WTC11 (cell line): ENCODE results near the gene TAS2R41. TPM values are rescaled to one million over a fixed set of nuclear protein-coding genes. Genes with fewer than 3 reads are reported as not detected.

Experiments used
- ATAC-seq: fragments of 200-7000 bp; cut with Tn5 transposase; 2 replicates; pipeline ENCODE4 v1.10.0; 2021; ENCODE audit warnings: mild to moderate bottlenecking, moderate library complexity
- CTCF ChIA-PET: fragments of 300-600 bp; sonication (Branson Sonifier 250); formaldehyde crosslinking; loops from one replicate; lab custom pipeline; 2021; ENCODE audit warnings: antibody characterized with exemption; lab: Charles Lee
- POLR2A ChIA-PET: fragments of 350-600 bp; sonication (Branson Sonifier 250); formaldehyde crosslinking; loops from one replicate; lab custom pipeline; 2021; ENCODE audit warnings: antibody characterized with exemption; lab: Charles Lee
- DNase-seq: peaks from one replicate; pipeline ENCODE4 v3.0.0; 2021; ENCODE audit warnings: low spot score
- H3K27ac Mint-ChIP-seq: 2 replicates; pipeline ENCODE4 v1.8.0; 2021; ENCODE audit warnings: mixed read lengths
- H3K27me3 Mint-ChIP-seq: 2 replicates; pipeline ENCODE4 v1.8.0; 2021; ENCODE audit warnings: low read depth, mild to moderate bottlenecking, moderate library complexity, mixed read lengths
- H3K36me3 Mint-ChIP-seq: 2 replicates; pipeline ENCODE4 v1.8.0; 2021; ENCODE audit warnings: mixed read lengths
- H3K4me1 Mint-ChIP-seq: 2 replicates; pipeline ENCODE4 v1.8.0; 2022; ENCODE audit warnings: mixed read lengths
- H3K4me3 Mint-ChIP-seq: 2 replicates; pipeline ENCODE4 v1.8.0; 2021; ENCODE audit warnings: mild to moderate bottlenecking, moderate library complexity, mixed read lengths
- H3K9me3 Mint-ChIP-seq: 2 replicates; pipeline ENCODE4 v1.8.0; 2021; ENCODE audit warnings: mixed read lengths
- ATF1 ChIP-seq: sonication (generic); formaldehyde crosslinking; IDR thresholded peaks from 2 replicates; pipeline ENCODE4 v1.8.1; 2023; ENCODE audit warnings: mild to moderate bottlenecking, moderate library complexity, missing genetic modification reagents
- FOXP1 ChIP-seq: sonication (generic); formaldehyde crosslinking; IDR thresholded peaks from 2 replicates; pipeline ENCODE4 v1.8.0; 2022; ENCODE audit warnings: missing genetic modification reagents, mild to moderate bottlenecking, moderate library complexity, borderline replicate concordance
- GABPB1 ChIP-seq: sonication (generic); formaldehyde crosslinking; IDR thresholded peaks from 2 replicates; pipeline ENCODE4 v1.8.1; 2023; ENCODE audit warnings: mild to moderate bottlenecking, missing genetic modification reagents
- IRF2 ChIP-seq: sonication (generic); formaldehyde crosslinking; IDR thresholded peaks from 2 replicates; pipeline ENCODE4 v1.8.0; 2022; ENCODE audit warnings: low read depth, missing genetic modification reagents, borderline replicate concordance
- JUN ChIP-seq: sonication (generic); formaldehyde crosslinking; IDR thresholded peaks from 2 replicates; pipeline ENCODE4 v1.8.0; 2023; ENCODE audit warnings: mild to moderate bottlenecking, missing genetic modification reagents
- NFE2L1 ChIP-seq: sonication (generic); formaldehyde crosslinking; IDR thresholded peaks from 2 replicates; pipeline ENCODE4 v1.8.1; 2023; ENCODE audit warnings: missing genetic modification reagents
- NR2C2 ChIP-seq: sonication (generic); formaldehyde crosslinking; IDR thresholded peaks from 2 replicates; pipeline ENCODE4 v1.8.0; 2022; ENCODE audit warnings: mild to moderate bottlenecking, missing genetic modification reagents
- OVOL2 ChIP-seq: fragments of 250-450 bp; sonication (Bioruptor Pico); IDR thresholded peaks from 2 replicates; pipeline ENCODE4 v1.9.0; 2021; ENCODE audit warnings: mild to moderate bottlenecking, borderline replicate concordance
- SOX15 ChIP-seq: fragments of 250-450 bp; sonication (Bioruptor Pico); IDR thresholded peaks from 2 replicates; pipeline ENCODE4 v1.9.0; 2021; ENCODE audit warnings: mild to moderate bottlenecking
- TCF7 ChIP-seq: sonication (generic); formaldehyde crosslinking; IDR thresholded peaks from 2 replicates; pipeline ENCODE4 v1.8.0; 2022; ENCODE audit warnings: mild to moderate bottlenecking, low read depth, missing genetic modification reagents, moderate library complexity
- TEAD4 ChIP-seq: sonication (generic); formaldehyde crosslinking; IDR thresholded peaks from 2 replicates; pipeline ENCODE4 v1.8.0; 2022; ENCODE audit warnings: mild to moderate bottlenecking, missing genetic modification reagents
- TP53 ChIP-seq: sonication (generic); formaldehyde crosslinking; IDR thresholded peaks from 2 replicates; pipeline ENCODE4 v1.8.1; 2023; ENCODE audit warnings: mild to moderate bottlenecking, missing genetic modification reagents
- ZNF396 ChIP-seq: fragments of 250-450 bp; sonication (Bioruptor Pico); IDR thresholded peaks from 2 replicates; pipeline ENCODE4 v1.8.0; 2021; ENCODE audit warnings: mild to moderate bottlenecking, moderate library complexity, borderline replicate concordance
- ZNF423 ChIP-seq: fragments of 250-450 bp; sonication (Bioruptor Pico); IDR thresholded peaks from 2 replicates; pipeline ENCODE4 v2.1.2; 2022; ENCODE audit warnings: mild to moderate bottlenecking, moderate library complexity
- total RNA-seq: library from RNA; stranded (reverse); gene quantifications from 3 replicates; pipeline ENCODE4 v1.2.3, GENCODE V29; 2021
- TF ChIP-seq, protein P1 (sequence below): sonication (generic); formaldehyde crosslinking; IDR thresholded peaks from 2 replicates; pipeline ENCODE4 v1.8.0; 2023; ENCODE audit warnings: missing genetic modification reagents, mild to moderate bottlenecking, borderline replicate concordance
- TF ChIP-seq, protein P2 (sequence below): sonication (generic); formaldehyde crosslinking; IDR thresholded peaks from 2 replicates; pipeline ENCODE4 v1.8.1; 2023; ENCODE audit warnings: mild to moderate bottlenecking, missing genetic modification reagents, moderate library complexity
- TF ChIP-seq, protein P3 (sequence below): sonication (generic); formaldehyde crosslinking; IDR thresholded peaks from 2 replicates; pipeline ENCODE4 v1.8.1; 2023; ENCODE audit warnings: mild to moderate bottlenecking, missing genetic modification reagents, moderate library complexity
- TF ChIP-seq, protein P4 (sequence below): sonication (generic); formaldehyde crosslinking; IDR thresholded peaks from 2 replicates; pipeline ENCODE4 v1.8.1; 2022; ENCODE audit warnings: low read depth, mild to moderate bottlenecking, moderate library complexity, missing genetic modification reagents, borderline replicate concordance
- TF ChIP-seq, protein P5 (sequence below): sonication (generic); formaldehyde crosslinking; IDR thresholded peaks from 2 replicates; pipeline ENCODE4 v1.8.0; 2022; ENCODE audit warnings: mild to moderate bottlenecking, missing genetic modification reagents

TAS2R41 gene
- total RNA-seq, 1 experiment from 2014 or later: 0.31 TPM

DNA sequence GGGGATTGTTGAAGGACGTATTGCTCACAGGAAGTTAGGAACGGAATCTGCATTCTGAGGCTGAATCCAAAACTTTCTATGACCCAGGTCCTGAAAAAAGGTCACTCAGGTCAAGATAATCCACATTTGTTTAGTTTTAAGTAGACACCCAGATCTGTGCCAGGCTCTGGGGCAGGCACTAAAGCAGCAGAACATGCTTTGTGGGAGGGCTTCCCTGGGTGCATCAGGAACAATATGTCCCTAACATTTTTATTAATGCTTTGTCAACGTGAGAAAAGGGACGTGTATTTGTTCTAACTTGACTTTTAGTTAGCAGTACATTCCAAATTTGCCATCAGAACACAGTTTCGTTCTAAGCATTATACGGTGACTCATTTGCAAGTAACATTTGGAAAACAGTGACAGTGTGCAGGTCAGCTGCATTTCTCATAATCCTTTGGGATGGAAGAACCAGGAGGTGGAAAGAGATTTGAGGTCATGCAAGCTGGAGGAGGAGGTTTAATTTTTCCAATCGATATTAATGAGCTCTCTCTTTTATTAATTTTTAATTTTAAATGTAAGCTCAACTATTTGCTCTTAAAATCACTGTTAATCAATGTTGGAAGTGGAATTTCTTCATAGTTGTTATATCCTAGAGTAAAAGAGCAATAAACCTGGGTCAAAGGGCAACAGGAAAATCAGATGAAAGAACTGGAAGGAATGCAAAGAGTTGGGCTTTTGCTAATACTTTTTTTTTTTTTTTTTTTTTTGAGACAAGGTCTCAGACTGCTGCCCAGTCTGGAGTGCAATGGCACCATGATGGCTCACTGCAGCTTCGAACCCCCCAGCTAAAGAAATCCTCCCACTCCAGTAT, 35.0 kb downstream of the TAS2R41 start:
- TF ChIP-seq, protein P1, sequence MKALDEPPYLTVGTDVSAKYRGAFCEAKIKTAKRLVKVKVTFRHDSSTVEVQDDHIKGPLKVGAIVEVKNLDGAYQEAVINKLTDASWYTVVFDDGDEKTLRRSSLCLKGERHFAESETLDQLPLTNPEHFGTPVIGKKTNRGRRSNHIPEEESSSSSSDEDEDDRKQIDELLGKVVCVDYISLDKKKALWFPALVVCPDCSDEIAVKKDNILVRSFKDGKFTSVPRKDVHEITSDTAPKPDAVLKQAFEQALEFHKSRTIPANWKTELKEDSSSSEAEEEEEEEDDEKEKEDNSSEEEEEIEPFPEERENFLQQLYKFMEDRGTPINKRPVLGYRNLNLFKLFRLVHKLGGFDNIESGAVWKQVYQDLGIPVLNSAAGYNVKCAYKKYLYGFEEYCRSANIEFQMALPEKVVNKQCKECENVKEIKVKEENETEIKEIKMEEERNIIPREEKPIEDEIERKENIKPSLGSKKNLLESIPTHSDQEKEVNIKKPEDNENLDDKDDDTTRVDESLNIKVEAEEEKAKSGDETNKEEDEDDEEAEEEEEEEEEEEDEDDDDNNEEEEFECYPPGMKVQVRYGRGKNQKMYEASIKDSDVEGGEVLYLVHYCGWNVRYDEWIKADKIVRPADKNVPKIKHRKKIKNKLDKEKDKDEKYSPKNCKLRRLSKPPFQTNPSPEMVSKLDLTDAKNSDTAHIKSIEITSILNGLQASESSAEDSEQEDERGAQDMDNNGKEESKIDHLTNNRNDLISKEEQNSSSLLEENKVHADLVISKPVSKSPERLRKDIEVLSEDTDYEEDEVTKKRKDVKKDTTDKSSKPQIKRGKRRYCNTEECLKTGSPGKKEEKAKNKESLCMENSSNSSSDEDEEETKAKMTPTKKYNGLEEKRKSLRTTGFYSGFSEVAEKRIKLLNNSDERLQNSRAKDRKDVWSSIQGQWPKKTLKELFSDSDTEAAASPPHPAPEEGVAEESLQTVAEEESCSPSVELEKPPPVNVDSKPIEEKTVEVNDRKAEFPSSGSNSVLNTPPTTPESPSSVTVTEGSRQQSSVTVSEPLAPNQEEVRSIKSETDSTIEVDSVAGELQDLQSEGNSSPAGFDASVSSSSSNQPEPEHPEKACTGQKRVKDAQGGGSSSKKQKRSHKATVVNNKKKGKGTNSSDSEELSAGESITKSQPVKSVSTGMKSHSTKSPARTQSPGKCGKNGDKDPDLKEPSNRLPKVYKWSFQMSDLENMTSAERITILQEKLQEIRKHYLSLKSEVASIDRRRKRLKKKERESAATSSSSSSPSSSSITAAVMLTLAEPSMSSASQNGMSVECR (CRISPR knock-in tag): no peak
- TF ChIP-seq ZNF423 (no peak), NR2C2 (CRISPR knock-in tag) (no peak), NFE2L1 (CRISPR knock-in tag) (no peak), FOXP1 (CRISPR knock-in tag) (no peak), TCF7 (no peak), TP53 (CRISPR knock-in tag) (no peak)
- Mint-ChIP-seq H3K36me3 (no peaks in the 10 kb centered on the region), H3K4me3 (no peak overlapping the region), H3K27me3 (no peaks in the 10 kb centered on the region), H3K27ac (no peak overlapping the region), H3K9me3 (no peaks in the 10 kb centered on the region), H3K4me1 (peaks cover 17% of the 10 kb centered on the region)
- ChIA-PET POLR2A (no interaction called here), CTCF (interaction anchor here (0.7 kb wide), 1 partner anchor 91 kb away, joined by 5 read pairs; no protein-coding TSS in a partner anchor)
- ATAC-seq: no peak
- no peak for DNase-seq

DNA sequence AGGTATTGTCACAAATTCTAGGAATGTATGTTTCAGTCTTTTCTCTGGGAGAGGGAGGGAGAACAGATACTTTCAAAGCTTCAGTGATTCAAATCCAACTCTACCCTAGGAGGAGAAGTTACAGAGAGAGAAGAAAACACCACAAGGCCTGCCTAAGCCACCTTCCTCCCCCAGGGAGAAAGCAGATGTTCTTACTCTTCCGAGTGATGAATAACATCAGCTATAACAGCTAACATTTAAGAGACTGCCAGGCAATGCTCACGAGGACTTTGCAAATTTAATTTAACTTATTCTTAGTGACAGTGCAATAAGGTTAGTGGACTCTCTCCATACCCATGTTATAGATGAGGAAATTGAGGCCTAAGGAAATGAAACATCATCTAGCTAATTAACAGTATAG, 36.8 kb downstream of the TAS2R41 start:
- H3K4me1 Mint-ChIP-seq: peaks cover 21% of the 10 kb centered on the region
- H3K27ac Mint-ChIP-seq: no peak overlapping the region
- H3K9me3 Mint-ChIP-seq: no peaks in the 10 kb centered on the region
- ChIA-PET CTCF (no interaction called here), POLR2A (no interaction called here)
- ATAC-seq: no peak
- TF ChIP-seq GABPB1: no peak
- no peaks in the 10 kb centered on the region for H3K36me3 Mint-ChIP-seq
- no peak overlapping the region for H3K4me3 Mint-ChIP-seq
- H3K27me3 Mint-ChIP-seq: no peaks in the 10 kb centered on the region
- no peak for DNase-seq

DNA sequence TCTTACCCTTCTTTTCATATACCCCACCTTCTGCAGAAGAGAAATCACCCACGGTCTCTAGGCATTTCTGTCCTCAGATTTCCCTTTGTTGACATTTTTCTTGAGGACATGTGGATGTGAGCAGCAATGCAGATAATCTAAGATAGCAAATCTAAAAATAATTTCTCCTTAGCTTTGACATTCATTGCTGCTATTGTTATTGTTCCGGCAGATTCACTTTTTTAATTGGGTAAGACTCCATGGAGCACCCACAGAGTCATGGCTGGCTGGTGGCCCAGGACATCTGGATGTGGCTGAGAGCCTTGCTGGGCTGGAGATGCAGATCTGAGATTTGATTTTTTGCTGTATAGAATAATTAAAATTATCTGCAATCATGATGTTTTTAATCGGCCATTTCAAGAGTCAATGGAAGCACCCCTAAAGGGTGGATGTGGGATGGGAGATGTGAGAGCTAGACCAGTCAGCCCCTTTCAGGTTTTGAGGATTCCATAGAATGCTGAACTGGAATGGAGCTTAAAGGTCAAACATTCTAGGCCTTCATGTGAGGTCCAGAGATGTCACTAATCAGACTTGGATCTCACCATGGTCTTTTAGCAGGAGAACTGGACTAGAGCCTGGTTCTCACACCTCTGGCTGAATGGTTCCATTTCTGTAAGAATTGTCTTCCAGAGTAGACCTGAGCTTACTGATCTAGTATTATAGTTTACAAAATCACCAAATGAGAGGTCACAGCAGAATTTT, 37.5 kb downstream of the TAS2R41 start:
- DNase-seq (no peak), ATAC-seq (no peak)
- H3K27ac Mint-ChIP-seq: no peak overlapping the region
- ChIA-PET CTCF (no interaction called here), POLR2A (no interaction called here)
- H3K36me3 Mint-ChIP-seq: no peaks in the 10 kb centered on the region
- H3K4me3 Mint-ChIP-seq: no peak overlapping the region
- peaks cover 21% of the 10 kb centered on the region for H3K4me1 Mint-ChIP-seq
- TF ChIP-seq, protein P2, sequence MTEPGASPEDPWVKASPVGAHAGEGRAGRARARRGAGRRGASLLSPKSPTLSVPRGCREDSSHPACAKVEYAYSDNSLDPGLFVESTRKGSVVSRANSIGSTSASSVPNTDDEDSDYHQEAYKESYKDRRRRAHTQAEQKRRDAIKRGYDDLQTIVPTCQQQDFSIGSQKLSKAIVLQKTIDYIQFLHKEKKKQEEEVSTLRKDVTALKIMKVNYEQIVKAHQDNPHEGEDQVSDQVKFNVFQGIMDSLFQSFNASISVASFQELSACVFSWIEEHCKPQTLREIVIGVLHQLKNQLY (CRISPR knock-in tag): no peak
- TF ChIP-seq, protein P3, sequence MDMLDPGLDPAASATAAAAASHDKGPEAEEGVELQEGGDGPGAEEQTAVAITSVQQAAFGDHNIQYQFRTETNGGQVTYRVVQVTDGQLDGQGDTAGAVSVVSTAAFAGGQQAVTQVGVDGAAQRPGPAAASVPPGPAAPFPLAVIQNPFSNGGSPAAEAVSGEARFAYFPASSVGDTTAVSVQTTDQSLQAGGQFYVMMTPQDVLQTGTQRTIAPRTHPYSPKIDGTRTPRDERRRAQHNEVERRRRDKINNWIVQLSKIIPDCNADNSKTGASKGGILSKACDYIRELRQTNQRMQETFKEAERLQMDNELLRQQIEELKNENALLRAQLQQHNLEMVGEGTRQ (CRISPR knock-in tag): no peak
- TF ChIP-seq IRF2 (CRISPR knock-in tag) (no peak), JUN (CRISPR knock-in tag) (no peak), ZNF396 (CRISPR knock-in tag) (no peak), OVOL2 (no peak), ATF1 (CRISPR knock-in tag) (no peak), TEAD4 (no peak), SOX15 (CRISPR knock-in tag) (no peak), TCF7 (no peak), NFE2L1 (CRISPR knock-in tag) (no peak)
- TF ChIP-seq, protein P4, sequence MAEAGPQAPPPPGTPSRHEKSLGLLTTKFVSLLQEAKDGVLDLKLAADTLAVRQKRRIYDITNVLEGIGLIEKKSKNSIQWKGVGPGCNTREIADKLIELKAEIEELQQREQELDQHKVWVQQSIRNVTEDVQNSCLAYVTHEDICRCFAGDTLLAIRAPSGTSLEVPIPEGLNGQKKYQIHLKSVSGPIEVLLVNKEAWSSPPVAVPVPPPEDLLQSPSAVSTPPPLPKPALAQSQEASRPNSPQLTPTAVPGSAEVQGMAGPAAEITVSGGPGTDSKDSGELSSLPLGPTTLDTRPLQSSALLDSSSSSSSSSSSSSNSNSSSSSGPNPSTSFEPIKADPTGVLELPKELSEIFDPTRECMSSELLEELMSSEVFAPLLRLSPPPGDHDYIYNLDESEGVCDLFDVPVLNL: no peak
- TF ChIP-seq, protein P5, sequence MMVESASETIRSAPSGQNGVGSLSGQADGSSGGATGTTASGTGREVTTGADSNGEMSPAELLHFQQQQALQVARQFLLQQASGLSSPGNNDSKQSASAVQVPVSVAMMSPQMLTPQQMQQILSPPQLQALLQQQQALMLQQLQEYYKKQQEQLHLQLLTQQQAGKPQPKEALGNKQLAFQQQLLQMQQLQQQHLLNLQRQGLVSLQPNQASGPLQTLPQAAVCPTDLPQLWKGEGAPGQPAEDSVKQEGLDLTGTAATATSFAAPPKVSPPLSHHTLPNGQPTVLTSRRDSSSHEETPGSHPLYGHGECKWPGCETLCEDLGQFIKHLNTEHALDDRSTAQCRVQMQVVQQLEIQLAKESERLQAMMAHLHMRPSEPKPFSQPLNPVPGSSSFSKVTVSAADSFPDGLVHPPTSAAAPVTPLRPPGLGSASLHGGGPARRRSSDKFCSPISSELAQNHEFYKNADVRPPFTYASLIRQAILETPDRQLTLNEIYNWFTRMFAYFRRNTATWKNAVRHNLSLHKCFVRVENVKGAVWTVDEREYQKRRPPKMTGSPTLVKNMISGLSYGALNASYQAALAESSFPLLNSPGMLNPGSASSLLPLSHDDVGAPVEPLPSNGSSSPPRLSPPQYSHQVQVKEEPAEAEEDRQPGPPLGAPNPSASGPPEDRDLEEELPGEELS (CRISPR knock-in tag): no peak
- no peaks in the 10 kb centered on the region for H3K27me3 Mint-ChIP-seq
- H3K9me3 Mint-ChIP-seq: no peaks in the 10 kb centered on the region
